Kidney (tissue), 14 donors: ENCODE measurements around the gene TPM4. TPM values are rescaled to one million over a fixed set of nuclear protein-coding genes. Genes with fewer than 3 reads are reported as not detected.

Experiments
- DNase-seq, 5 donors: peaks; one replicate each; pipeline ENCODE4 v3.0.0-alpha.2; 2013 to 2020
- FAIRE-seq: peaks from 2 replicates; lab custom pipeline; 2012; peaks lifted over from hg19 to GRCh38; lab: Jason Lieb, UNC
- H3K27ac ChIP-seq, 2 donors: one replicate each; pipeline ENCODE4 v1.7.0; 2013; ENCODE audit warnings: low read depth in 2 of 2, low read length in 2 of 2, inconsistent platforms in 1 of 2
- H3K27me3 ChIP-seq: one replicate; pipeline ENCODE4 v1.7.1; 2013; ENCODE audit warnings: low read length, inconsistent platforms; ENCODE audit not compliant: control insufficient read depth, insufficient read depth
- H3K36me3 ChIP-seq, 3 donors: one replicate each; pipeline versions ENCODE4 v1.7.0 to v1.7.1; 2013; ENCODE audit warnings: low read length in 3 of 3, control low read depth in 1 of 3, inconsistent platforms in 1 of 3; ENCODE audit not compliant: insufficient read depth in 3 of 3, control insufficient read depth in 2 of 3
- H3K4me1 ChIP-seq, 3 donors: one replicate each; pipeline versions ENCODE4 v1.7.0 to v1.7.1; 2013; ENCODE audit warnings: low read length in 3 of 3, inconsistent platforms in 1 of 3, low read depth in 1 of 3; ENCODE audit not compliant: control insufficient read depth in 2 of 3, insufficient read depth in 2 of 3
- H3K4me3 ChIP-seq, 3 donors: one replicate each; pipeline versions ENCODE4 v1.7.0 to v1.8.1; 2013; ENCODE audit warnings: low read length in 3 of 3, control low read depth in 1 of 3, inconsistent platforms in 1 of 3
- H3K9ac ChIP-seq, 3 donors: one replicate each; pipeline versions ENCODE4 v1.7.0 to v1.7.1; 2013; ENCODE audit warnings: low read length in 3 of 3, control low read depth in 1 of 3, inconsistent platforms in 1 of 3
- H3K9me3 ChIP-seq, 3 donors: one replicate each; pipeline versions ENCODE4 v1.7.0 to v1.7.1; 2013; ENCODE audit warnings: low read length in 3 of 3, control low read depth in 1 of 3, inconsistent platforms in 1 of 3; ENCODE audit not compliant: control insufficient read depth in 2 of 3, insufficient read depth in 1 of 3
- intact Hi-C: fragments of 100-400 bp; cut with DNase I; formaldehyde crosslinking; loops from one replicate; pipeline ENCODE4 v1.11.1; 2022
- polyA plus RNA-seq: library from polyadenylated mRNA; stranded (reverse); fragments of 350-450 nt; fragmentation: Illumina TruSeq; extraction: RNeasy Lipid Tissue Mini Kit (QIAGEN cat#74804); gene quantifications from one replicate; pipeline ENCODE4 v1.2.3, GENCODE V29; 2014; ENCODE audit warnings: low read depth, low replicate concordance; ENCODE audit not compliant: insufficient read depth
- total RNA-seq: library from RNA; stranded (reverse); fragmentation: NEBNext Ultra II Directional; extraction: Animal tissue kit (Norgen Biotek cat#: 25700); gene quantifications from one replicate; pipeline ENCODE4 v1.2.1, GENCODE V29; 2021
- TF ChIP-seq, protein P1 (sequence below): IDR thresholded peaks from 3 replicates; pipeline ENCODE4 v1.5.1; 2012; ENCODE audit warnings: mild to moderate bottlenecking, moderate library complexity, borderline replicate concordance; ENCODE audit not compliant: insufficient read depth; ENCODE audit errors: extremely low read depth
- donor health status: control.
- donor health status: control.
- donor health status: control.
- donor health status: control.
- donor health status: control.
- donor health status: DM: yes; HTN: yes; CAD: no.
- donor health status: Normal renal cell carcinoma (clear cell type).

The TPM4 gene
- total and polyA plus RNA-seq, 2 donors from 2014 or later, result 132 to 273 TPM

DNA sequence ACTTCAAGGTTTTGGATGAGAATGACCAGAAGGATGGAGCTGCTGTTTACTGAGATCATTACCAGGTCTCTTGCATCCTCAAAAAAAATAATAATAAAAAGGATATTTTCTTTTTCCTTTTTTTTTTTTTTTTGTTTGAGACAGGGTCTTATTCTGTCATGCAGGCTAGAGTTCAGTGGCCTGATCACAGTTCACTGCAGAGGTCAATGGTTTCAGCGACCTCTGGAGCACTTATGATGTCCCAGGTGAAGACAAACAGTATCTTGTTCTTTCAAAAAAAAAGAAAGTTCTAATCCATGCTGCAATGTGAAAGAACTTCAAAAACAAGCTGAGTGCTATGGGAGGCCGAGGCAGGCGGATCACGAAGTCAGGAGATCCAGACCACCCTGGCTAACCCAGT is 30.4 kb upstream of the TPM4 start:
- H3K27me3 ChIP-seq, result no peaks in the 10 kb centered on the region
- intact Hi-C loops, result no loop called here
- TF ChIP-seq, protein P1, sequence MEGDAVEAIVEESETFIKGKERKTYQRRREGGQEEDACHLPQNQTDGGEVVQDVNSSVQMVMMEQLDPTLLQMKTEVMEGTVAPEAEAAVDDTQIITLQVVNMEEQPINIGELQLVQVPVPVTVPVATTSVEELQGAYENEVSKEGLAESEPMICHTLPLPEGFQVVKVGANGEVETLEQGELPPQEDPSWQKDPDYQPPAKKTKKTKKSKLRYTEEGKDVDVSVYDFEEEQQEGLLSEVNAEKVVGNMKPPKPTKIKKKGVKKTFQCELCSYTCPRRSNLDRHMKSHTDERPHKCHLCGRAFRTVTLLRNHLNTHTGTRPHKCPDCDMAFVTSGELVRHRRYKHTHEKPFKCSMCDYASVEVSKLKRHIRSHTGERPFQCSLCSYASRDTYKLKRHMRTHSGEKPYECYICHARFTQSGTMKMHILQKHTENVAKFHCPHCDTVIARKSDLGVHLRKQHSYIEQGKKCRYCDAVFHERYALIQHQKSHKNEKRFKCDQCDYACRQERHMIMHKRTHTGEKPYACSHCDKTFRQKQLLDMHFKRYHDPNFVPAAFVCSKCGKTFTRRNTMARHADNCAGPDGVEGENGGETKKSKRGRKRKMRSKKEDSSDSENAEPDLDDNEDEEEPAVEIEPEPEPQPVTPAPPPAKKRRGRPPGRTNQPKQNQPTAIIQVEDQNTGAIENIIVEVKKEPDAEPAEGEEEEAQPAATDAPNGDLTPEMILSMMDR, result no peak

DNA sequence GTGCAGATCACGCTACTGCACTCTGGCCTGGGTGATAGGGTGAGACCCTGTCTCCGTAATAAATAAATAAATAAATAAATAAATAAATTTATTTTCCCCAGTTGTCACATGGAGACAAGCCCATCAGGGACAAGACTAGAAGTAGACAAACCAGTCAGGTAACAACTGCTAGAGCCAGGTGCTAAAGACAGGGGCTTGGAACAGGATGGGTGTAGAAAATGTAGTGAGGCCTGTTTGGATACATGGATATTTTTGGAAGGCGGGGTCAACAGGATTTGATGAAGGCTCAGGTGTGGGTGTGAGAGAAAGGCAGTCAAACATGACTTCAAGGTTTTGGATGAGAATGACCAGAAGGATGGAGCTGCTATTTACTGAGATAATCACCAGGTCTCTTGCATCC is 27.7 kb upstream of the TPM4 start:
- DNase-seq (no peak), FAIRE-seq (no peak)
- Histone ChIP-seq H3K9me3 (no peaks in the 10 kb centered on the region), H3K4me1 (no peaks in the 10 kb centered on the region), H3K27me3 (no peaks in the 10 kb centered on the region), H3K36me3 (no peaks in the 10 kb centered on the region), H3K4me3 (no peak overlapping the region), H3K27ac (no peak overlapping the region), H3K9ac (no peak overlapping the region)
- TF ChIP-seq, protein P1, result no peak
- intact Hi-C loops, result no loop called here

More for the DNA sequence above, 30.4 kb upstream of the TPM4 start:
- DNase-seq (no peak), FAIRE-seq (no peak)
- Histone ChIP-seq H3K36me3 (no peaks in the 10 kb centered on the region), H3K9me3 (no peaks in the 10 kb centered on the region), H3K4me1 (peaks cover 0 to 4% (median 0%) of the 10 kb centered on the region in 3 donors), H3K4me3 (no peak overlapping the region), H3K27ac (no peak overlapping the region), H3K9ac (no peak overlapping the region)

DNA sequence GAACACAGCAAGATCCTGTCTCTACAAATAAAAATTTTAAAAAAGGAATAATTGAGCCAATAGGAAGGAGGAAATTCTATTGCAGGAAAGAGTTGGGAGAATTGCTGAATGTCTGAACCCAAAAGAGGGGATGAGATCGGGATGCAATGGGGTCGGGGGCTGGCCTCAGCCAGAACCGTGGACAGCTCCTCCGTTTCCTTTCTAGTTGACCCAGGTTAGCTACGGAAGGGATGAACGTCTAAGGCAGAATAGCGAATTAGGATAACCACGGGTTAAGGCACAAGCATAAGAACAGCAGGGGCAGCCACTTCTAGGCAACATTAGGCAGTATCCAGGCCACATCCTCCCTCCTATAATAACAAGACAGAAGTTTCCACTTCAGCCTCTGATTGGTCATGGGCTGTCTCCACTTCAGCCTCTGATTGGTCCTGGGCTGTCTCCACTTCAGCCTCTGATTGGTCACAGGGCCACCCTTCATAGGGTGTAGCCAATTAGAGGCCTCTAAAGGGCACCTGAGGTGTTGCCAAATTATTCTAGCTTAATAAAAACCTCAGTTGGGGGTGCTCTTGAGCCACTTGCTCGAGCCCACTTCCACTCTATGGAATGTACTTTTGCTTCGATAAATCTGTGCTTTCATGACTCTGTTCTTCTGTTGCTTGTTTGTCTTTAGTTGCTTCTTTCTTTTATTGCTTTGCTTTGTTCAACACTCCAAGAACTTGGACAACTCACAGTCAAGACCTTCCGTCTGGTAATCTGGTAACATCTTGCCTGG is 24.9 kb upstream of the TPM4 start:
- Histone ChIP-seq H3K36me3 (no peaks in the 10 kb centered on the region), H3K27ac (no peak overlapping the region), H3K27me3 (no peaks in the 10 kb centered on the region), H3K4me3 (no peak overlapping the region), H3K9ac (no peak overlapping the region), H3K9me3 (no peaks in the 10 kb centered on the region), H3K4me1 (no peaks in the 10 kb centered on the region)
- FAIRE-seq, result no peak
- intact Hi-C loops, result no loop called here
- TF ChIP-seq, protein P1, result no peak
- no peak for DNase-seq

DNA sequence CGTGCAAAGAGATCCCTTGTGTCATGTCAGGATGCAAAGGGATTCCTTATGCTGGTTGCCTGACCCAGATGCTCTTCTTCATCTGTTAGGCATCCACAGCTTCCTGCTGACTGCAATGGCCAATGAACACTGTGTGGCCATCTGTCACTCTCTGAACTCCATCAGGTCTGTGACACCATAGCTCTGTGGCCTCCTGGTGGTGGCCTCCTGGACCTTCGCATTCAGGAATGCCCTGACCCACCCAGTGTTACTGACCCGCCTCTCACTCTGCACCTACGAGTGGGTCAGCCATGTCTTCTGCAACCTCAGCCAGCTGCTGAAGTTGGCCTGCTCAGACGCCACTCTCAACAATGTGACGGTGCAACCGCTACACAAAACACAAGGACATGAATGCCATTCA is 23.9 kb upstream of the TPM4 start:
- Histone ChIP-seq H3K9me3 (peaks cover 0 to 4% (median 0%) of the 10 kb centered on the region in 3 donors), H3K4me1 (no peaks in the 10 kb centered on the region), H3K36me3 (no peaks in the 10 kb centered on the region), H3K27ac (no peak overlapping the region), H3K9ac (no peak overlapping the region), H3K4me3 (no peak overlapping the region), H3K27me3 (no peaks in the 10 kb centered on the region)
- TF ChIP-seq, protein P1, result no peak
- intact Hi-C loops, result no loop called here
- DNase-seq, result no peak
- FAIRE-seq, result no peak
